SIG-M5 (cell line): Measurements from ENCODE around the gene SFMBT2.

Experiments used
- DNase-seq: peaks from one replicate; lab custom pipeline; 2025; lab: John Stamatoyannopoulos, UW

Gene SFMBT2

DNA sequence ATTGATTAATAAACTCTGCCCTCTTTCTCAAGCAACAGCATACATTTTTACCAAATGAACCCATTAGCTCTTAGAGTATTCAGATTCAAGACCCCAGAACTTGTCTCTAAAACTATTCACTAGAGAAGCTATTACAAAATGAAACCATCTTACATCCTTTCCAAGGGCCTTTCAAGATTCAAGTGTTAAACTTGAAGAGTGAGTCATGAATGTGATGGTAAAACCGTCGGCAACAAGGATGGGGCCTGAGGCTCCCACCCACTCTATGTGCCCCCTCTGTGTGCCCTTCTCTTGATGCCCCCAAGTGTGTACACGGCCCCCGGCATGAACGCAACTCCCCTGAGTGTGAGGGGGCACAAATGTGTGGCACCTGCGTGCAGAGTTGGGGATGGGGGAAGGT, 46.4 kb downstream of the SFMBT2 start:
- no peak for DNase-seq

DNA sequence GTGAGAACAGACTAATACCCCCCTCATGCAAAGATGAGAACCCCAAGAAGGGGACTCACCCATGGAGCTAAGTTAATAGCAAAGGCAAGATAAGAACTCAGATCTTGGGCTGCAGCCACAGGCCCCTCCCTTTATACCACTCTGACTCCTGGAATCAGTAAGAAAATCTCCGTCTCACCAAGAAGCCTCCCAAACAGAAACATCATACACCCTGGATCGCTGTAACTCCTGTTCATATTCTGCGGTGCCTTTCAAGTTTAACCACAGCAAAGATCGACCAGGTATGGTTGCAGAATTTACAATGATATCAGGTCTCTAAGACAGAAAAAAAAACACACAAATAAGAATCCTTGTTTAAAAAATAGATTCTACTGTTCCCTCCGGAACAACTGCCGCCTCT, 47.1 kb downstream of the SFMBT2 start:
- no peak for DNase-seq

DNA sequence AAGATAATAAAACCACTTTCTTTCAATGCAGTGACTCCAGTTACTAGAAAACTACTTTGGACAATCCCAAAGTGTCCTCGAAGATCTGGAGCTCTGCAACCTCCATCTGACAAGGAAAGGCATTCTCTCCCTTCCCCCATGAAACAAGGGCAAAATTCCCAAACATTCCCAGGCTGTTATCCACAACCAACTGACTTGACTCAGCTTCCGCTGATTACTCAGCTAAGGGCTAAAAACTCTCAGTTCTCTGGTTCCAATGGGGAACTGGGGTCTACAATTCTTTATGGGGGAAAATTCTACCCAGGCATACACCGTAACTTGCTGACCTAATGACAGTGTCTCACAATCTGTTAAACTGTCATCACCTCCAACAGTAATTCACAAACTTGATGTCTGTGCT, 48.4 kb downstream of the SFMBT2 start:
- no peak for DNase-seq

DNA sequence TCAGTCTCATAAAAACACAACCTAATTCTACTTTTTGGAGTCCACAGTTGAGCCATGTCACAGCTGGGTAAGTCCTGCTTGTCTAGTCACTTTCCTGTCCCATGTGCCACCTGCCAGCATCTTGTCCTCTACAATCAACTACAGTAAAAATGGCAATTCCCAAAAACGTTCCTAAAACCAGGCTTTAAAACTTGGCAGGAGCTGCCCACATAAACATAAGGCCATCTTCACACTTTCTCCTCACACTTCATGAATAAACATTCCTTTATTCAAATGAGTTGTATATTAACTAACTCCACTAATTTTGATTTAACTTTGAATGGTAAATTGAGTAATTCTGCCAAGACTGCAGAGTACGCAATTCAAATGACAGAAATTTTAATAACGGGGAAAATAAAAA, 49.5 kb downstream of the SFMBT2 start:
- no peak for DNase-seq

DNA sequence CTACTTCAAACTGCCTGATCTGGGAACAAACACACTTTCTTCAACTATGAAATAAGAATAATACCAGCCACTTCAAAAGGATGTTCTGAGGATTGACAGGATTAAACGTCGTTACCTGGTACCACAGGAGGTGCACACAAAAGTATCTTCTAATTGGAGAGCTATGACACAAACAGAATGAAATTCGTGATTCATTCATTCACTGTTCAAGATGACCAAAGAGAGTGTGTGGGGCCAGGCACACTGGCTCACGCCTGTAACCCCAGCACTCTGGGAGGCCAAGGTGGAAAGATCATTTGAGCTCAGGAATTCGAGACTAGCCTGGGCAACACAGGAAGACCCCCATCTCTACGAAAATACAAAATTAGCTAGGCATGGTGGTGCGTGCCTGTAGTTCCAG, 50.9 kb downstream of the SFMBT2 start:
- DNase-seq: no peak

DNA sequence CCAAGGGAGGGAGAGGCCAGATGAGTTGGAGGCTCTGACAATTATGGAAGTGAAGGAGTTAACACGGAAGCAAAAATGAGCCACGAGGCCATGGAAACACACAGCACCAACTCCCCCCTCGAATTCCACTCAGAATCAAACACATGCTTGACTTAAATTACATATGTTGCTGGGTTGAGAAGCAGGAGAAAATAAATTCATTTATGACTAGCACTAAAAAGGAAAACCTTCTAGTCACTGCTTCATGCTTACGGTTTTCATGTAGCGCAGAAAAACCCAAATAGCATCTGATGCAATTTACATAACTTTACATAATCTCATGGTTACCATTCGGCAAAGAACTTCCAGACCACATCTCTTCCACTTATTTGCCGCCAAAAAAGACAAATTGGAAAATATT, 51.5 kb downstream of the SFMBT2 start:
- no peak for DNase-seq

DNA sequence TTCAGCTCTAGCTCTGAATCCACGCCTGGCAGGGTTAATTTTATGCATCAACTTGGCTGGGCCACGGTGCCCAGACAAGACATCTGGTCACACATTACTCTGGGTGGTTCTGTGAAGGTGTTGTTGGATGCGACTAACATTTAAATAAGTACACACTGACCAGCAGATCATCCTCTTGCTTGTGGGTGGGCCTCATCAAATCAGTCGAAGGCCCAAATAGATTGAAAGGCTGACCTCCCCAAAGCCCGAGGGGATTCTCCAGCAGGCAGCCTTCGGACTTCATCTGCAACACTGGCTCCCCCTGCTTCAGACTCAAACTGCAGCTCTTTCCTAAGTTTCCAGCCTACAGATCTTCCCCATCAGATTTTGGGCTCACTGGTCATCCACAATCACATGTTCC, 53.6 kb downstream of the SFMBT2 start:
- no peak for DNase-seq

DNA sequence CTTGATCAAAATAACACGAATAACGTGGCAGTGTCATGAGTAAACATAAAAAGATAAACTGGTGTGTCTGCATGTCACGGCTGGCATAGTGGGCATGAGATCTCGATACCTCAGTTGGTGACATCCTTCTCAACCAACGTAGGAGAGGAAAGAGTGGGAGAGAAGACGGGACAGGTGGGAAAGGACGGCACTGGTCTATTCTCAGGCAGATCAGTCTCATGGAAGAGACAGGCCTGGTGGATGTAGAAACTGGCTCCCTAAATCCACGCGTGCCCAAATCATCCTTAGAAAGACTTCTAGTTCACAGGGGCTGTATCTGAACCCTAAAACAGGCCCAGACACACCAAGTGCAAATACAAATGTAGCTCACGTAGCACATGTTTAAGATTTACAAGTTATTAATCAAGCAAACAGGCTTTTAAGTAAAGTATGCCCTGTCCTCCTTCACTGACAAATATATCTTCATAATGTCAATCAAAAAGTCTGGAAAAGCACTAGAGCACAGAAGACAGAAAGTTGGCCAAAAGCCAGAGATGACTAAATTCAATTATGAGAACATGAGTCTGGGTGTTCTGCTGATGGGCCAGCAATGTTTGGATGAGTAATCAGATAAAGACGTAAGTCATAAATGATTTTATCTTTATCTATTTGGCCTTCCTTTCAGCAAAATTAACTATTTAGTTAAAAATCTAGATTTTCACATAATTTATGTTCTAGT, 56.3 kb downstream of the SFMBT2 start:
- DNase-seq: no peak

DNA sequence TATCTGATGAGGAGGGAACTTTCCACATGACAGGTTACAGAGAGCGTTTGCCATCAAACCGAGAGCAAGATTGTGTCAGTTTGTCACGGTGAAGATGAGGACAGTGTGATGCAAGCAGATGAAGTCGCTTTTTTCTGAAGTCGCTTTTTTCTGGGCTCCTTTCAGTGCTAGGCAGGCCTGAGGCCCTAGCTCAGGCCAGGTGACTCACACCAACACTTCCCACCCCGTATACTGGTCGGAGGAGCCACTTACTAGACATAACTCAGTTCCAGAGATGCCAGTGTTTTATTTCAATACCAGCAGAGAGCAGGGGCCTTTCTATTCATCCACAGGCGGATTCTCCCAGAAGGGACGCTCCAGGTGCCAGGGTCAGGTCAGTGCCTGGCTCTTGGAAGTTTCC, 58.9 kb downstream of the SFMBT2 start:
- no peak for DNase-seq

DNA sequence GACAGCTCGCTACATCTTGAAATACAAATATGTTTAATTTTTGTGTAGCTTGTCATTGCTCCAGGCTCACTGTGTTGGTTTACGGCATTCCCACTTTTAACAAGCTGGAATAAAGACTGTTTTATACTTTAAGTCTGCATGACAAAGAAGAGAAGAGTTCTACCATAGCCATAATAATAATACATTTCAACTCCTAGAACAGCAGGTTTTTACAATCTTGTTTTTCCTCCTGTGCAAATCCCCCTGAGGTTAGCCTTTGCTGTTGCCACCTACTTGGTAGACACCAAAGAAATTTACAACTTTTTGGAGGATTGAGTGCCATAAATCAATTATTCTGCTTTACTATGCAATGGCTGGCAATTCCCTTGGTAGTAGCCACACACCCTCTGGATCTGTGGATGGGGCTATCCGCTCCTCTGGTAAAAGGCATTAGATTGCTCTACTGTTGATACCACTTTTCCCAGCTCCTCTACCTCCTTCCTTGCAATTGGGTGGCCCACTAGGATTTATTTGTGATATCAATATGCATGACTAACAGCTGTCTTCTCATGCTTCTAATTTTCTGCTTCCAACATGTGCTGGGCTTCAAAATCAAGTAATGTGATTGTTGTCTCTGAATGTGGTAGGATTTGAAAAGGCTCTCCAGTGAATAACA, 60.2 kb downstream of the SFMBT2 start:
- no peak for DNase-seq

DNA sequence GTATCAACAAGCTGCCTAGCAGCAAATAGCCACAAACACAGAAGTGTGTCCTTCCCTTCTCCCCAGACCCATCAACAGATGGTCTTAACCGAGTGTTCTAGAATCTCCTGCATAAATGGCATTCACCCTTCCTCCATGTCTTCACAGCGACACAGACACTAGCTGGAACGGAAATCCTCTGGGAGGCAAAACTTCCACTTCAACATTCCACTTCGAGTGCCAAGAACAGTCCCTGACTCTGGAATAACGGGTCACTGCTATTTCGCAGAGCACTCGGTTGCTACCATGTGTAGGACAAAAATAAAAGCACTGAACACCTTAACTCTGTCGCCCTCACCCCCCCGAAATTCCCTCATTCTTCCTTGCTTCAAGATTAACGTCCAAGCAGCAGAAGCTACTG, 65.1 kb downstream of the SFMBT2 start:
- DNase-seq: no peak

DNA sequence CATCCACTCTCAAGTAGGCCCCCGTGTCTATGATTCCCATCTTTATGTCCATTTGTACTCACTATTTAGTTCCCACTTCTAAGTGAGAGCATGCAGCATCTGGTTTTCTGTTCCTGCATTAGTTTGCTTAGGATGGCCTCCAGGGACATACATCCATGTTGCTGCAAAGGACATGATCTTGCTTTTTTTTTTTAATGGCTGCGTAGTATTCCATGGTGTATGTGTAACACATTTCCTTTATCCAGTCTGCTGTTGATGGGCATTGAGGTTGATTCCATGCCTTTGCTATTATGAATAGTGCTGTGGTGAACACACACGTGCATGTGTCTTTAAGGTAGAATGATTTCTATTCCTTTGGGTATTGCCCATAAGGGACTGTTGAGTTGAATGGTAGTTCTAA, 67.8 kb downstream of the SFMBT2 start:
- DNase-seq: no peak

DNA sequence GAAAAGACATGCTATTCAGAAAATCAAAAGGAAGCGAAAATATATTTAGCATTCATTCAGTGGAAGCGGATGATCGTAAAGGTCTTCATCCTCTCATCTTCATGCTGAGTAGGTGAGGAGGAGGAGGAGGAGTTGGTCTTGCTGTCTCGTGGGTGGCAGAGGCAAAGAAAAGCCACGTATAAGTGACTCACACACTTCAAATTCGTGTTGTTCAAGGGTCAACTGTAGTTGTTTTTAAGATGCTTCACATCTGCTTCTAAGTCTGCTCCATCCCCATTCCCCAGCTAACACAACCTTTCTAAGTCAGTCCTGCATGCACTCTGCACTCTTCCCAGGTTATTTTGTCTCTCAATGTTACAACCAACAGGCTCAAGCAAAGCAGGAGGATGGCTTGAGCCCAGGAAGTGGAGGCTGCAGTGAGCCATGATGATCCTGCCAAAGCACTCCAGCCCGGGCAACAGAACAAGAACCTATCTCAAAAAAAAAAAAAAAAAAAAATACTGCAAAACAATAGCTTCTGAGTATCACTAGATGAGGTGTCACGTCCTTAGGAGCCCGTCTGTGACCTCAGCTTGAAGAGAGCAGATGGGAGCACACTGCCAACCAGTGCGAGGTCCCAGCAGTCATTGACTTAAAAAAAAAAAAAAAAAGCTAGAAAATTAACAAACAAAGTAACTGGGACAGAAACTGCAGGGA, 70.5 kb downstream of the SFMBT2 start:
- DNase-seq: no peak

DNA sequence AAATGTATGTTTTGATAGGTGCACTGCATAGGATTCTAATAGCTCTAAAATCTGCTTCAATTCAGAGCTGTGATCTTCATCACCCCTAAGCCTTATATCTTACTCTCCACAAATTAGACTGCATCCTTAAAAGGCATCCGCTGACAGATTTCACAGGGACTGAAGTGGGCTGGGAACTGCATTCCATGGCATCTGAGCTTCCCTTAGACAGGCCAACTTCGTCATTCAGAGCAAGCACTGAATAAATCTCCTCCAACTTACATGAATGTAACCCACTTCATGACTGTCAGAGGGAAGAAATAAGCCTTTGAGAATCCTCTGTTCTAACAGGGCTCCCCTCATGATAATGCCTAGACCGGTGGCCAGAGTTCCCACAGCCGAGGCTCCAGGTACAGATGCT, 71.3 kb downstream of the SFMBT2 start:
- DNase-seq: no peak

DNA sequence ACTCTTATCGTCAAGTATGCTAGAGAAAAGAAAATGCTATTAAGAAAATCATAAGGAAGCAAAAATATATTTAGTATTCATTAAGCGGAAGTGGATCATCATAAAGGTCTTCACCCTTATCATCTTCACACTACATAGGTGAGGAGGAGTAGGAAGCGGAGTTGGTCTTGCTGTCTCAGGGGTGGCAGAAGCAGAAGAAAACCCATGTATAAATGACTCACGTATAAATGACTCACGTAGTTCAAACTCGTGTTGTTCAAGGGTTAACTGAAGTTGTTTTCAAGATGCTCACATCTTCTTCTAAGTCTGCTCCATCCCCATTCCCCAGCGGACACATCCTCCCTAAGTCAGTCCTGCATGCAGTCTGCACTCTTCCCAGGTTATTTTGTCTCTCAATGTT, 72.4 kb downstream of the SFMBT2 start:
- no peak for DNase-seq

DNA sequence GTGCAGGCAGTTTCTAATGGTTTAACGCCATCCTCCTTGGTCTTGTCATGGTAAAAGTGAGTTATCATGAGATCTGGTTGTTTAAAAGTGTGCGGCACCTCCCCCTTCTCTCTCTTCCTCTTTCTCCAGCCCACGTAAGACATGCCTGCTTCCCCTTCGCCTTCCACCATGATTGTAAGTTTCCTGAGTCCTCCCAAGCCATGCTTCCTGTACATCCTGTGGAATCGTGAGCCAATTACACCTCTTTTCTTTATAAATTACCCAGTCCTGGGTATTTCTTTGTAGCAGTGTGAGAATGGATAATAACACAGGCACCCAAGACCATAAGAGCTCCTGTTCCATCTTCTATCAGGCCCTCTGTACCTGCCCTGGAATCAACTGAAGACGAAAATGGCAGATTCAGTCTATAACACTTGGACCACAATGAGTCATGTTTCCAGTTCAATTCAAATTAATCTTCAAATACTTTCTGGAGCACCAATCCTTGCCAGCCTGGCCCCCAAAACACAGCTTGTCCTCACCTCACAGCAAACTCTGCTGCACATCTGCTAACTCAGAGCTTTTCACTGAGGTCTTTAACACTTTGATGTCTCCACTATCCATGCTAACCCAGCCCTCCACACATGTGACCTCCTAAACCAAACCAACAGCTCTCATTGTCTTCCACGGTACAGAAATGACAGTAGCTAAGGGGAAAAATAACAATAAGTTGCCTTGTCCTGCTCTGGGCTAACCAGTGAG, 73.2 kb downstream of the SFMBT2 start:
- no peak for DNase-seq

DNA sequence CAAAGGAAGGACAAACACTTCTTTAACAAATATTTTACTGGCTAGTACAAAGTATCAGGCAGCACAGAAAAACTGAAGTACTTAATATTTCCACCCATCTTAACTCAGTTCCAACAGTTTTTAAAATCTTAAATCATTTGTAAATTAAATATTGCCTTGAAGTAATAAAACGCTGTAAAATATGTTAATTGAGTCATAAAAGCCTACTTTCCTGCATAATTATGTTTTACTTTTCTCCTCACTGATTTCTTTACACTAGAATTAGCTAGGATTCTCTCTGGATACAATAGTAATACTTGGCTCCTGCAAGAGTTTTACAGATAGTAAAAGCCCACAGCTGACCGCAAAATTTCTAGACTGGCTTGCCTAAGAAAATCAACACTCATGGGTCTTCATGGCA, 74.9 kb downstream of the SFMBT2 start:
- DNase-seq: no peak

DNA sequence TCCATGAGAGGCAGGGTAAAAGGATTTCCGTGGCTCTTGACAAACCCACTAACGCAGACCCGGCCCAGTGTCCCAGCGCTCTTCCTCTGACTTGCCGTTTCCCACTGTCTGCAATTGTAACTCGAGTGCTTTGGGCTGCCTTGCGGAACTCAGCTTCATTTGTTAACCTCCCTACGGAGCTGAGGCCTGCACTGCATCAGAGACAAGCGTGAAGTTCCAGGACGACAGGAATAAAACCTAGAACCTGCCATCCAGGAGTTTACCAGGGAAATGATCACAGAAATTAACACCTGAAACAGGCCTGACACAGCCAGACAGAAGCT, 76.2 kb downstream of the SFMBT2 start:
- no peak for DNase-seq

DNA sequence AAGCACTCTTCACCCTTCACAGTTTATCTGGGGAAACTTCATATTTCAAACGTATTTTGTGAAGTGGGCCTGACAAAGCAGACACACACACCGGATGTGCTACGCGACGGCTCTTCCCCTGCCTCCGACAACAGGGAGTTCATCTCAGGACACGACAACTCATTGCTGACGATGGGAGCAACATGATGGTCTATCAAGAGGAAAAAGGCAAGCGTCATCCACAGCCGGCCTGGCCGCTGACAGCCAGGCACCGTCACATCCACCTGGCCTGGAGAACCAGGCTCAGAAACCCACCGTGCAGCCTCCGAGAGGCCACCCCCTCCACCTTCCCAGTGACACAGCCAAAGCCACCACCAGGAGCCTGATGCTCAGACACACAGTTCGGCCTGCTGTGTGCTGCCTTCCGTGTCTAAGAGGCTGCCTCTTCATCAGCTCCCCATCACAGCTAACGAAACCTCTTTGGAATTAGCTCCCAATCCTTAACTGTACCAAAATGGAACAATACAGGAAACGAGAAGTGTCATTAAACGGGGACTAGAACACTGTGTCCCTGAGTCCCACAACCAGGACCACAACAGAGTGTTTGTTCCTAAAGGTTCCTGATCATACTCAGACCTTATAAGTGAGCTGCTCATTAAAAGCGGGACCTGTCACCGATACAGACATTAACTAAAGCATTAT, 76.7 kb downstream of the SFMBT2 start:
- DNase-seq: no peak

DNA sequence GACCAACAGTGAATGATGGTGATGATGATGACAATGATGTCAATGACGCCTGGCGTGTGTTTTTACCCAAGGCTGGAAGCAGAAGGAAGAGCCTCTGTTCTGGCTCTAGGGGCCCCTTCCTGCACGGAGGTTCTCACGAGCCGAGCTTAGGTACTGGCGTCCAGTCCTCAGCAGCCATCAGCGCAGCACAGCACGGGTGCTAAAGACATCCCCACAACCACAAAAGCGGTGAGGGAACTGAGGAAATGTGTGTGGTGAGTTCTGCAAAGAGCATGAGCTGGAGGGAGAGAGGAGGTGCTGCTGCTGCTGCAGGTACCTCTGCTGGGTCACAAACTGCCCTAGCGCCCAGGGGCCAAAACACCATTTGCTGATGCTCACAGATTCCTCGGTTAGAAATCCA, 81.6 kb downstream of the SFMBT2 start:
- no peak for DNase-seq

DNA sequence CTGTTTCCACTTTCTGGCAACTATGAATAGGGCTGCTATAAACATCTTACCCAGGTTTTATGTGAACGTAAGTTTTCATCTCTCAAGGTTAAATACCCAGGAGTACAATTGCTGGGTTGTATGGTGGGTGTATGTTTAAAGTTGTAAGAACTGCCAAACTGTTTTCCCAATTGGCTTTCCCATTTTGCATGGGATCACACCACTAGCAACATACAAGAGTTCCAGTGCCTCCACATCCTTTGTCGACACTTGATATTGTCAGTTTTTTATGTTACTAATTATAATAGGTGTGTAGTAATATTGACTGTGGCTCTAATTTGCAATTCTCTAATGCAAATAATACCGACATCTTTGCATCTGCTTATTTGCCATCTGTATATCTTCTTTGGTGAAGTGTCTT, 82.9 kb downstream of the SFMBT2 start:
- no peak for DNase-seq

DNA sequence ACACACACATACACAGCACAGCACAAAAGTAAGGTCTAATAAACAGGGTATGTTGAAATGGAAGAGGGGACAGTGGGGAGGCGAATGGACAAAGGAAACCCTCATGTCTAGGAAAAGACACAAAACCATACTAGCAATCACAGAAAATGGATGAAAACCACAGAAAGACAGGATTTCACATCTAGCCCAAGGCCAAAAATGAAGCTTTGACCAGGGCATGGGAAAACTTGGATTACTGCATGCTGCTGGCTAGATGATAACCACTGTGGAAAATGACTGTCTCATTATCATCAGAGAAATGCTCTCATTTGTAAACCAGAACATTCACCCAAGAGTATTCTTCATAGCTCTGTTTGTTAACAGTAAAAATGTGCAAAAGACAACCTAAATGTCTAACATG, 88.2 kb downstream of the SFMBT2 start:
- no peak for DNase-seq
